GM19193 (cell line): ENCODE data around the gene AGPAT2.

Source experiments
- POLR2A ChIP-seq: IDR thresholded peaks from 4 replicates; pipeline ENCODE4 v1.6.1; 2011; ENCODE audit not compliant: insufficient read depth, insufficient read length; ENCODE audit errors: extremely low read depth

AGPAT2 gene

GRCh38 chr9:136659861-136660784 is 27.1 kb downstream of the AGPAT2 start:
- no peak for TF ChIP-seq POLR2A

- no peak for TF ChIP-seq POLR2A
These were observed 28.3 kb downstream of the AGPAT2 start for GRCh38 chr9:136658849-136659535.

GRCh38 chr9:136657974-136658848 is 29.0 kb downstream of the AGPAT2 start:
- TF ChIP-seq POLR2A = no peak

- TF ChIP-seq POLR2A = no peak
These were observed 30.3 kb downstream of the AGPAT2 start for GRCh38 chr9:136656795-136657611.

GRCh38 chr9:136656183-136656738 is 31.0 kb downstream of the AGPAT2 start:
- no peak for TF ChIP-seq POLR2A

GRCh38 chr9:136655536-136656182 is 31.6 kb downstream of the AGPAT2 start:
- TF ChIP-seq POLR2A = no peak

GRCh38 chr9:136654820-136655535 is 32.3 kb downstream of the AGPAT2 start:
- no peak for TF ChIP-seq POLR2A

GRCh38 chr9:136653323-136654079 is 33.8 kb downstream of the AGPAT2 start:
- TF ChIP-seq POLR2A = no peak

- TF ChIP-seq POLR2A = no peak
These were observed 35.4 kb downstream of the AGPAT2 start for GRCh38 chr9:136651860-136652259.

- no peak for TF ChIP-seq POLR2A
These were observed 36.6 kb downstream of the AGPAT2 start for GRCh38 chr9:136650648-136651047.

GRCh38 chr9:136650021-136650420 is 37.2 kb downstream of the AGPAT2 start:
- no peak for TF ChIP-seq POLR2A

GRCh38 chr9:136648751-136649150 is 38.5 kb downstream of the AGPAT2 start:
- no peak for TF ChIP-seq POLR2A
